NB4 (cell line): Measurements from ENCODE around the gene TMEM86A.

Source experiments
- DNase-seq: peaks from one replicate; pipeline ENCODE4 v3.0.0; 2010; ENCODE audit warnings: low read depth
- H3K4me3 ChIP-seq: one replicate; pipeline ENCODE4 v1.5.1; 2011; ENCODE audit warnings: mild to moderate bottlenecking, low read depth, low read length, moderate library complexity
- MAX ChIP-seq: IDR thresholded peaks from 2 replicates; pipeline ENCODE4 v1.6.1; 2011; ENCODE audit warnings: low read depth, low read length
- MYC ChIP-seq: IDR thresholded peaks from 2 replicates; pipeline ENCODE4 v1.6.1; 2011; ENCODE audit warnings: low read depth, low read length
- POLR2A ChIP-seq: IDR thresholded peaks from 2 replicates; pipeline ENCODE4 v1.6.1; 2011; ENCODE audit warnings: mild to moderate bottlenecking; ENCODE audit not compliant: insufficient read length; ENCODE audit errors: extremely low read depth
- TF ChIP-seq, protein P1 (sequence below): IDR thresholded peaks from one replicate; pipeline ENCODE4 v1.5.1; 2012; ENCODE audit warnings: low read depth, low read length

The TMEM86A gene

DNA sequence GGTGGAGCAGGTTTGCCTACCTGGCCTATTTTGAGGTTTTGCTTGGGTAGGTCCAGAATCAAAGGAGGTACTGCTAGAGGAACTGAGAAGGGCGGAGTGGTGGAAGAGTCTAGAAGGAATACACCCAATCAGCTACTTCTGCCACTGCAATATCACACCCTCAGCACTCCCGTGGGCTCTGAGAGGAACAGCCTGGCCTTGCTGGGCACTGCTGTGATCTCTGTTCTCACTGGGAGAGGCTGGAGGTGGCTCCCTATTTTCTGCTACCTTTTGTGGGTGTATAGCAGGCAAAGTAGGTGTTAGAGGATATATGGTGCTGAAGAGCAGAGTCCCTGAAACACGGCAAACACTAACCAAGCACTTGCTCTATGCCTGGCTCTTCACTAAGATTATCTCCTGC is 52.4 kb downstream of the TMEM86A start:
- no peak for DNase-seq
- TF ChIP-seq MAX (no peak), MYC (no peak), POLR2A (no peak)
- TF ChIP-seq, protein P1, sequence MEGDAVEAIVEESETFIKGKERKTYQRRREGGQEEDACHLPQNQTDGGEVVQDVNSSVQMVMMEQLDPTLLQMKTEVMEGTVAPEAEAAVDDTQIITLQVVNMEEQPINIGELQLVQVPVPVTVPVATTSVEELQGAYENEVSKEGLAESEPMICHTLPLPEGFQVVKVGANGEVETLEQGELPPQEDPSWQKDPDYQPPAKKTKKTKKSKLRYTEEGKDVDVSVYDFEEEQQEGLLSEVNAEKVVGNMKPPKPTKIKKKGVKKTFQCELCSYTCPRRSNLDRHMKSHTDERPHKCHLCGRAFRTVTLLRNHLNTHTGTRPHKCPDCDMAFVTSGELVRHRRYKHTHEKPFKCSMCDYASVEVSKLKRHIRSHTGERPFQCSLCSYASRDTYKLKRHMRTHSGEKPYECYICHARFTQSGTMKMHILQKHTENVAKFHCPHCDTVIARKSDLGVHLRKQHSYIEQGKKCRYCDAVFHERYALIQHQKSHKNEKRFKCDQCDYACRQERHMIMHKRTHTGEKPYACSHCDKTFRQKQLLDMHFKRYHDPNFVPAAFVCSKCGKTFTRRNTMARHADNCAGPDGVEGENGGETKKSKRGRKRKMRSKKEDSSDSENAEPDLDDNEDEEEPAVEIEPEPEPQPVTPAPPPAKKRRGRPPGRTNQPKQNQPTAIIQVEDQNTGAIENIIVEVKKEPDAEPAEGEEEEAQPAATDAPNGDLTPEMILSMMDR = no peak
- no peak overlapping the region for H3K4me3 ChIP-seq

GRCh38 chr11:18752502-18752901 is 53.9 kb downstream of the TMEM86A start:
- TF ChIP-seq, protein P1 = no peak
- TF ChIP-seq POLR2A = no peak
- TF ChIP-seq MAX = no peak
- TF ChIP-seq MYC = no peak
- no peak overlapping the region for H3K4me3 ChIP-seq
- no peak for DNase-seq

DNA sequence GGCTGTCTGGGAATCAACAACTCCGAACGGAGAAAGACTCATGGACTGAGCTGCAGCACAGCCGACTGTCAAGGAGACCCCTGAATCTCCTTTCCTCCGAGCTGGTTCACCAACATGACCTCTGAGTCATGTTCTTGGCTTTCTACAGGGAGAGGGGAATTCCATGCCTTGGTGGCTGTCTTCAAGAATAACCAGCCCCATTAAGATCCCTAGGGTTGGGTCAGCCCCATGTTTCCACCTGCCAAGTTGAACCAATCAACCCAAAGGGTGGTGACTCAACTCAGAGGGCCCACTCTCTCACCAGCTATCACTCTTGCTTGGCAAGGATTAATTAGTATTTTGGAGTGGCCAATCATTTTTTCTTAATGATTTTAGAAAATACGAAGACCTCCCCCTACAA is 55.7 kb downstream of the TMEM86A start:
- no peak for TF ChIP-seq MYC
- TF ChIP-seq, protein P1 = no peak
- no peak for TF ChIP-seq POLR2A
- no peak for TF ChIP-seq MAX
- H3K4me3 ChIP-seq = no peak overlapping the region
- DNase-seq = no peak
